ENCODE results near the gene CLCA2. TPM values are rescaled to one million over a fixed set of nuclear protein-coding genes. Genes with fewer than 3 reads are reported as not detected.

Gene CLCA2
- total RNA-seq, 1 donor from 2014 or later, result not detected

DNA sequence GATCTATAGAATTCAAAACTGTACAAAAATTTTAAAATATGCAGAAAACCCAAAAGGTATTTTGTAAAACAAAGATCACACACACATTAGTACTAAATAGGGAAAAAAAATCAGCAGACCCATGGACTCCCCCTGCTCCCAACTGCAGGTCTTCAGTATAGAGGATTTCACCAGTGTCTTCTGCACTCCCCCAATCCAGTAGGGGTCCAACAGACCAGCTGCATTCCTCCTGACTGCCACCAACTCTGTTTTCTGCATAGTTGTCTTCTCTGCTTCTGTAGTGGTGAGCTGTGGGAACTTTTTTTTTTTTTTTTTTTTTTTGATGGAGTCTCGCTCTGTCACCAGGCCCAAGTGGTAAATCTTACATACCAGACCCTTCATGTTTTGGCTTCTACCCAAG lies 21.9 kb downstream of the CLCA2 start:
- no peak overlapping the region for H3K4me3 ChIP-seq (ENCODE audit: low read depth, low read length)
- TF ChIP-seq, protein P1, sequence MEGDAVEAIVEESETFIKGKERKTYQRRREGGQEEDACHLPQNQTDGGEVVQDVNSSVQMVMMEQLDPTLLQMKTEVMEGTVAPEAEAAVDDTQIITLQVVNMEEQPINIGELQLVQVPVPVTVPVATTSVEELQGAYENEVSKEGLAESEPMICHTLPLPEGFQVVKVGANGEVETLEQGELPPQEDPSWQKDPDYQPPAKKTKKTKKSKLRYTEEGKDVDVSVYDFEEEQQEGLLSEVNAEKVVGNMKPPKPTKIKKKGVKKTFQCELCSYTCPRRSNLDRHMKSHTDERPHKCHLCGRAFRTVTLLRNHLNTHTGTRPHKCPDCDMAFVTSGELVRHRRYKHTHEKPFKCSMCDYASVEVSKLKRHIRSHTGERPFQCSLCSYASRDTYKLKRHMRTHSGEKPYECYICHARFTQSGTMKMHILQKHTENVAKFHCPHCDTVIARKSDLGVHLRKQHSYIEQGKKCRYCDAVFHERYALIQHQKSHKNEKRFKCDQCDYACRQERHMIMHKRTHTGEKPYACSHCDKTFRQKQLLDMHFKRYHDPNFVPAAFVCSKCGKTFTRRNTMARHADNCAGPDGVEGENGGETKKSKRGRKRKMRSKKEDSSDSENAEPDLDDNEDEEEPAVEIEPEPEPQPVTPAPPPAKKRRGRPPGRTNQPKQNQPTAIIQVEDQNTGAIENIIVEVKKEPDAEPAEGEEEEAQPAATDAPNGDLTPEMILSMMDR (IDR thresholded peaks at IDR 0.05; ENCODE audit: insufficient read depth, low read length, poor library complexity, severe bottlenecking), result no peak
- H3K27me3 ChIP-seq (ENCODE audit: control insufficient read depth, insufficient read depth, low read length), result no peaks in the 10 kb centered on the region
- no peaks in the 10 kb centered on the region for H3K36me3 ChIP-seq (ENCODE audit: control insufficient read depth, insufficient read depth, low read length)
- DNase-seq (ENCODE audit: low read depth), result no peak

DNA sequence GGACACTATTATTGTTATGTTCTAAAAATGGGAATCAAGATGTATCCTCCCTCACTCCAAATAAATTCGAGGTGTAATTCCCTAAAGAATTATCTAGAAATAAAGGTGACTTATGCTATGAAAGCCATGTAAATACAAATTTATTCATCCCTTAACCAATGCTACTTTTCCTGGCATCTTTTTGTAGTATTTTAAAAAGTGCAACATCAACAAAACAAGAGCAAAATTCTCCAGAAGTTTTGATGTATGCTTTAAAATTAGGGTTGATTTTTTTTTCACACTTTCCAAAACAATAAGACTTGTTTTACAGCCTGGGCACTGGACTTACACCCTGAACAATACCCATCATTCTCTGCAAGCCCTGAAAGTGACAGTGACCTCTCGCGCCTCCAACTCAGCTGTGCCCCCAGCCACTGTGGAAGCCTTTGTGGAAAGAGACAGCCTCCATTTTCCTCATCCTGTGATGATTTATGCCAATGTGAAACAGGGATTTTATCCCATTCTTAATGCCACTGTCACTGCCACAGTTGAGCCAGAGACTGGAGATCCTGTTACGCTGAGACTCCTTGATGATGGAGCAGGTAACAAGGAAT lies 23.3 kb downstream of the CLCA2 start:
- H3K36me3 ChIP-seq (ENCODE audit: control insufficient read depth, insufficient read depth, low read length), result no peaks in the 10 kb centered on the region
- TF ChIP-seq, protein P1 (IDR thresholded peaks at IDR 0.05; ENCODE audit: insufficient read depth, low read length, poor library complexity, severe bottlenecking), result no peak
- no peak overlapping the region for H3K4me3 ChIP-seq (ENCODE audit: low read depth, low read length)
- no peak for DNase-seq (ENCODE audit: low read depth)
- H3K27me3 ChIP-seq (ENCODE audit: control insufficient read depth, insufficient read depth, low read length), result no peaks in the 10 kb centered on the region

DNA sequence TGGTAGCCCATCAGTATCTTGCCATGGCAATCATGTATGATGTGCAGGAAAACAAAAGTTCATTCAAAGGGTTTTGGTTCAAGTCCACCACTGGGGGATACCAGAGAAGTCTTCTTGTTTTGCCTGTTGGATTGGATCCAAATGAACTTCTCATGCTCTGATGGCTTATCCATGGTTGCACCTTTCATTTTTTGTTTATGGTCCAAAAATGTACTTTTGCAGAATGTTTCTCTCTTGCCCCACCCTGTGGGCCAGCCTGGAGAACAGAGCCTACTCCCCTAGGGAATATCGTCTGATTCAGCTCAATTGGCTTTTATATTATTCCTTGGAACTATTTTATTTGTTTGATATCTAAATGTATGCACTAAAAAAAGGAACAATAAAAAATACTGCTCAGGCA lies 24.7 kb downstream of the CLCA2 start:
- TF ChIP-seq, protein P1 (IDR thresholded peaks at IDR 0.05; ENCODE audit: insufficient read depth, low read length, poor library complexity, severe bottlenecking), result no peak
- no peak overlapping the region for H3K4me3 ChIP-seq (ENCODE audit: low read depth, low read length)
- no peaks in the 10 kb centered on the region for H3K27me3 ChIP-seq (ENCODE audit: control insufficient read depth, insufficient read depth, low read length)
- no peak for DNase-seq (ENCODE audit: low read depth)
- no peaks in the 10 kb centered on the region for H3K36me3 ChIP-seq (ENCODE audit: control insufficient read depth, insufficient read depth, low read length)

DNA sequence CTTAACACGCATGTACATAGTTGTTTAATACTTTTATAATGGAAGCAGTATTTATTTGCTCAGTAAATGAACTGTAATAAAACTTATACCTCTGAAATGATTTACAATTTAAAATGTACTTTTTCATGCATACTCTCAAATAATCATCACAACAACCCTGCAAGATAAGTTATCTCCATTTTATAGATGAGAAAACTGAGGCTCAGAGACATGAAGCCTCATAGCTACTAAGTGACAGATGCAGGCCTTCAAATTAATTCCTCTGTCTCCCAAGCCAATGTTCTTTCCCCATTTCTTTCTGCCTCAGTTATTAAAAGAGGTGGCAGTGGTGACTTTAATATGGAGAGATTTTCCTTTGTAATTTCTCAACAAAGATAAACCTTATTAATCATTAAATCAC lies 25.1 kb downstream of the CLCA2 start:
- DNase-seq (ENCODE audit: low read depth), result no peak
- Histone ChIP-seq H3K27me3 (ENCODE audit: control insufficient read depth, insufficient read depth, low read length) (no peaks in the 10 kb centered on the region), H3K36me3 (ENCODE audit: control insufficient read depth, insufficient read depth, low read length) (no peaks in the 10 kb centered on the region), H3K4me3 (ENCODE audit: low read depth, low read length) (no peak overlapping the region)
- TF ChIP-seq, protein P1 (IDR thresholded peaks at IDR 0.05; ENCODE audit: insufficient read depth, low read length, poor library complexity, severe bottlenecking), result no peak

DNA sequence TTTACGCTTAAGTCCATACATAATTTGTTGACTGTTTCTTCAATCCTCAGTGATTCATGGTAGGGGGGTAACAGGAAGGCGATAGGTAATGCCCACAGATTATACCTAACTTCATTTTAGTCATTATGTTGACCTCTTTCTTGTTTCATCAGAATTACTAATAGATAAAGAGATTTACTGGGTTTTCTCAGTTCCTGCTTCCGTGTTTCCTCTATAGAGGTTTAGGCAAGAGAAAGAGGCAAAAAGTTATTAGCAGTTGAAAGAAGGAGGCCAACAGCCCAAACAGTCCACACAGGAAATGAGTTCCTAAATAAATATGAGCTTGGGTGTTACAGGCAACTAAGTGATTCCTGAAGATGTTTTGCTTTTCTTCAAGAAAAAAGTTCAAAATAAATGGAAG lies 26.9 kb downstream of the CLCA2 start:
- no peak overlapping the region for H3K4me3 ChIP-seq (ENCODE audit: low read depth, low read length)
- H3K36me3 ChIP-seq (ENCODE audit: control insufficient read depth, insufficient read depth, low read length), result no peaks in the 10 kb centered on the region
- DNase-seq (ENCODE audit: low read depth), result no peak
- H3K27me3 ChIP-seq (ENCODE audit: control insufficient read depth, insufficient read depth, low read length), result no peaks in the 10 kb centered on the region
- TF ChIP-seq, protein P1 (IDR thresholded peaks at IDR 0.05; ENCODE audit: insufficient read depth, low read length, poor library complexity, severe bottlenecking), result no peak

DNA sequence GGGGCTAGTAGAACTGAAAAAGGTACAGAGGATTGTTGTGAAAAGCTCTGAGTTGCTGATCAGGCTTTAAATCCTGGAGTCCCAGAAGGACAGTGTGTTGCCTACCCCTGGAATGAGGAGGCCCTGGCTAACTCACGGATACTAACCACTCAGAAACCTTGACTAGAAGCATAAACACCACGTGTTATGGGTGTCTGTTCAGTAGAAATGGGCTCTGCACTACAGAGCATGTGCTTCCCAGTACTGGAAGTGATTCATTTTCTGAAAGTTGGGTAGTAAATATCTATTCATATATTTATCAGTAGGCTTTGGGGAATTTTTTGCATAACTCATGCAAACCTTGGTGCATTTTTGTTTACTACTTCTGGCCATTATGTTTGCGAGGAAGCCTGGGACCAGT lies 29.7 kb downstream of the CLCA2 start:
- Histone ChIP-seq H3K27me3 (ENCODE audit: control insufficient read depth, insufficient read depth, low read length) (no peaks in the 10 kb centered on the region), H3K4me3 (ENCODE audit: low read depth, low read length) (no peak overlapping the region), H3K36me3 (ENCODE audit: control insufficient read depth, insufficient read depth, low read length) (no peaks in the 10 kb centered on the region)
- TF ChIP-seq, protein P1 (IDR thresholded peaks at IDR 0.05; ENCODE audit: insufficient read depth, low read length, poor library complexity, severe bottlenecking), result no peak
- DNase-seq (ENCODE audit: low read depth), result no peak

Measured in kidney epithelial cell (primary cell).